Measurements from ENCODE around the gene TMEM176B. TPM values are rescaled to one million over a fixed set of nuclear protein-coding genes. Genes with fewer than 3 reads are reported as not detected.

The TMEM176B gene
- total RNA-seq, 2 experiments from 2014 or later = not detected

DNA sequence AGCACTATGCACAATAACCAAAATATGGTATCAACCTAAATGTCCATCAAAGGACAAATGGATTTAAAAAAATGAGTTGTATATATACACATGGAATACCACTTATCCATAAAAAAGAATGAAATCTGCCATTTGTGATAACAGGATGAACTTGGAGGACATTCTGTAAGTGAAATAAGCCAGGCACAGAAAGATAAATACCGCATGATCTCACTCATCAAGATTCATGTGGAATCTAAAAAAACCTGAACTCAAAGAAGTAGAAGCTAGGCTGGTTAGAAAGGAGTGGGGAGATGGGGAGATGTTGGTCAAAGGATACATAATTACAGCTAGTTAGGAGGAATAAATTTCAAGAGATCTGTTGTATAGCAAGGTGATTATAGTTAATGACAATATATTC, 34.9 kb upstream of the TMEM176B start:
- no peak overlapping the region for H3K4me3 Mint-ChIP-seq
- DNase-seq = no peak
- CTCF ChIA-PET = no interaction called here
- H3K36me3 Mint-ChIP-seq (ENCODE audit: low read depth) = no peaks in the 10 kb centered on the region
- H3K27me3 Mint-ChIP-seq (ENCODE audit: low read depth) = peaks cover 8% of the 10 kb centered on the region
- H3K27ac Mint-ChIP-seq = no peak overlapping the region
- intact Hi-C loops (cut with micrococcal nuclease) = no loop called here
- H3K4me1 Mint-ChIP-seq (ENCODE audit: low read depth) = no peaks in the 10 kb centered on the region
- H3K9me3 Mint-ChIP-seq = no peaks in the 10 kb centered on the region

DNA sequence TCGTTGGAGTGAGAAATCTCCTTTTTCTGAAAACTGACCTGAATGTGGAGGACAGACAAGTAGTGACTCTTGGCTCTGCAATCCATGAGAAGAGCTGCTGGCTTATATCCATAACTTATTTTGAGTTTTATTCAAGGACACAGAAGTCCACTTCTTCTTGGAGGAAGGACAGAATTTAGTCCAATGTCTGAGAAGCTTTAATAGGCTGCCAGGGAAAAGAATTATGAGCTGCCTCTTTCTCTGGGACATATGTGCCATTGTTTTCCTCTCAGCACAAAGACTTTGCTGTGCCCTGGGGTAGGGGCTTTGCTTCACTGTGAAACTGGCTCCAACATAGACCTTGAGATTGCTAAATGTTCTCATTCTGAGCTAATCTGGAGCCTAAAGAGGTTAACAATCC, 31.7 kb upstream of the TMEM176B start:
- DNase-seq = no peak
- no peak overlapping the region for H3K27ac Mint-ChIP-seq
- H3K27me3 Mint-ChIP-seq (ENCODE audit: low read depth) = peaks cover 13% of the 10 kb centered on the region
- no peaks in the 10 kb centered on the region for H3K4me1 Mint-ChIP-seq (ENCODE audit: low read depth)
- intact Hi-C loops (cut with micrococcal nuclease) = no loop called here
- CTCF ChIA-PET = interaction anchor here (0.8 kb wide), 1 partner anchor 155 kb away, joined by 3 read pairs; no protein-coding TSS in a partner anchor
- H3K36me3 Mint-ChIP-seq (ENCODE audit: low read depth) = no peaks in the 10 kb centered on the region
- no peak overlapping the region for H3K4me3 Mint-ChIP-seq
- no peaks in the 10 kb centered on the region for H3K9me3 Mint-ChIP-seq

- no peaks in the 10 kb centered on the region for H3K4me1 Mint-ChIP-seq (ENCODE audit: low read depth)
- CTCF ChIA-PET = no interaction called here
- DNase-seq = no peak
- intact Hi-C loops (cut with micrococcal nuclease) = no loop called here
- no peaks in the 10 kb centered on the region for H3K36me3 Mint-ChIP-seq (ENCODE audit: low read depth)
- peaks cover 18% of the 10 kb centered on the region for H3K27me3 Mint-ChIP-seq (ENCODE audit: low read depth)
- no peak overlapping the region for H3K4me3 Mint-ChIP-seq
- H3K27ac Mint-ChIP-seq = no peak overlapping the region
- H3K9me3 Mint-ChIP-seq = no peaks in the 10 kb centered on the region
Measured at GRCh38 chr7:150830937-150831336, 30.8 kb upstream of the TMEM176B start.

GRCh38 chr7:150829426-150829825, 29.3 kb upstream of the TMEM176B start:
- Mint-ChIP-seq H3K36me3 (ENCODE audit: low read depth) (no peaks in the 10 kb centered on the region), H3K9me3 (no peaks in the 10 kb centered on the region), H3K27ac (no peak overlapping the region), H3K27me3 (ENCODE audit: low read depth) (peaks cover 18% of the 10 kb centered on the region), H3K4me1 (ENCODE audit: low read depth) (no peaks in the 10 kb centered on the region), H3K4me3 (no peak overlapping the region)
- intact Hi-C loops (cut with micrococcal nuclease) = no loop called here
- CTCF ChIA-PET = no interaction called here
- DNase-seq = no peak

- intact Hi-C loops (cut with micrococcal nuclease) = no loop called here
- no peak overlapping the region for H3K27ac Mint-ChIP-seq
Measured at GRCh38 chr7:150828384-150828783, 28.2 kb upstream of the TMEM176B start.

GRCh38 chr7:150826061-150826849, 26.1 kb upstream of the TMEM176B start:
- Mint-ChIP-seq H3K9me3 (no peaks in the 10 kb centered on the region), H3K27me3 (ENCODE audit: low read depth) (peaks cover 11% of the 10 kb centered on the region), H3K36me3 (ENCODE audit: low read depth) (no peaks in the 10 kb centered on the region), H3K4me1 (ENCODE audit: low read depth) (no peaks in the 10 kb centered on the region), H3K4me3 (no peak overlapping the region), H3K27ac (no peak overlapping the region)
- no peak for DNase-seq
- intact Hi-C loops (cut with micrococcal nuclease) = no loop called here
- CTCF ChIA-PET = no interaction called here

More at GRCh38 chr7:150828384-150828783, 28.2 kb upstream of the TMEM176B start:
- Mint-ChIP-seq H3K4me3 (no peak overlapping the region), H3K4me1 (ENCODE audit: low read depth) (no peaks in the 10 kb centered on the region), H3K9me3 (no peaks in the 10 kb centered on the region), H3K36me3 (ENCODE audit: low read depth) (no peaks in the 10 kb centered on the region), H3K27me3 (ENCODE audit: low read depth) (peaks cover 14% of the 10 kb centered on the region)
- CTCF ChIA-PET = no interaction called here
- DNase-seq = no peak

- H3K4me3 Mint-ChIP-seq = no peak overlapping the region
- intact Hi-C loops (cut with micrococcal nuclease) = no loop called here
- no peaks in the 10 kb centered on the region for H3K4me1 Mint-ChIP-seq (ENCODE audit: low read depth)
- H3K27me3 Mint-ChIP-seq (ENCODE audit: low read depth) = peaks cover 9% of the 10 kb centered on the region
- CTCF ChIA-PET = no interaction called here
- H3K27ac Mint-ChIP-seq = no peak overlapping the region
- H3K9me3 Mint-ChIP-seq = no peaks in the 10 kb centered on the region
- H3K36me3 Mint-ChIP-seq (ENCODE audit: low read depth) = no peaks in the 10 kb centered on the region
- no peak for DNase-seq
Measured at GRCh38 chr7:150824379-150825177, 24.4 kb upstream of the TMEM176B start.

DNA sequence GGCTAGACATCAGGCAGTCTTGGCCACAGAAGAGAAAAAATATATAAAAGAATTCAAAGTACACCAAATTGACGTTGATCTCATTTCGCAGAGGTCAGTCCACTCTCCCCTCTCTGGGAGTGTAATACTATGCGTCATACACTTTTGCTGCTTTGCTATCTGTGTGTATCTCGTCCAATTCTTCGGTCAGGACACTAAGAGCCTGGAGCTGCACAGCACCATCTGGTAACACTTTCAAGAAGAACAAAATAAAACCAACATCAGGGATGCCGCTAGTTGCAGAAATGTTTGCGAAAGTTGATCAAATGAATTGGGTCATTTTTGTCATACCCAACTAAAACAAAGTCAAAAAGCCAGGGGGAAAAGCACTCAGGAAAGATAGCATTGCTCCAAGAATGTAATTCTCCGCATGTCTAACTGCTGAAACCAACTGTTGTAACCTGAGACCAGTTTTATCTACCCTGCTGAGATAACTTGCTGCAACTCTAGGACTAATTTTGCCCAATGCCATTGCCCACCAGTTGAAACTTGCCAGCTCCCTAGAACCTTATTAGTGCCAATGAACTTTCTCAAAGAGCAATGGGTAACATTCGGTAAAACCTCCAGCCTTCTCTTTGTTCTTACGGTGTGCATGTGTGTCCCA, 23.4 kb upstream of the TMEM176B start:
- Mint-ChIP-seq H3K27ac (no peak overlapping the region), H3K4me3 (no peak overlapping the region), H3K9me3 (no peaks in the 10 kb centered on the region), H3K27me3 (ENCODE audit: low read depth) (peaks cover 8% of the 10 kb centered on the region), H3K36me3 (ENCODE audit: low read depth) (no peaks in the 10 kb centered on the region), H3K4me1 (ENCODE audit: low read depth) (no peaks in the 10 kb centered on the region)
- no peak for DNase-seq
- CTCF ChIA-PET = no interaction called here
- intact Hi-C loops (cut with micrococcal nuclease) = no loop called here

DNA sequence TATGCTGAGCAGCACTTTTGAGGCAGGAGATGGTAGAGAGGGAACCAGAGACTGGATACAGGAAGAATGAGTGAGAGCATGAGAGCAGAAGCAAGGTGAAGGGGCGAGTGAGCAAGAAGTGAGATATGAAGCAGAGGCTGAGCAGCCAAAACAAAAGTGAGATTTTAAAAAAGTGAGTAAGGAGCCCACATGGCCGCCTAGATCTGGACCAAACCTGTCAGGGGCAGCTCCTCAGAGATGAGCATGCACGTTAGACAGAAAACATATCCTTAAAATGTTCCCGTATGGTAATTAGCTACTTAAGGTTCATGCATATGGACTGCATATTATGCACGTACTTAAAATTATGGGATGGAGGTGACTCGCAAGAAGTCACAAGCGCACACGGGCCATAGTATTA, 22.9 kb upstream of the TMEM176B start:
- H3K27me3 Mint-ChIP-seq (ENCODE audit: low read depth) = peaks cover 5% of the 10 kb centered on the region
- no peaks in the 10 kb centered on the region for H3K4me1 Mint-ChIP-seq (ENCODE audit: low read depth)
- no peak overlapping the region for H3K27ac Mint-ChIP-seq
- no peaks in the 10 kb centered on the region for H3K9me3 Mint-ChIP-seq
- no peak for DNase-seq
- no peaks in the 10 kb centered on the region for H3K36me3 Mint-ChIP-seq (ENCODE audit: low read depth)
- H3K4me3 Mint-ChIP-seq = no peak overlapping the region
- intact Hi-C loops (cut with micrococcal nuclease) = no loop called here
- CTCF ChIA-PET = no interaction called here

DNA sequence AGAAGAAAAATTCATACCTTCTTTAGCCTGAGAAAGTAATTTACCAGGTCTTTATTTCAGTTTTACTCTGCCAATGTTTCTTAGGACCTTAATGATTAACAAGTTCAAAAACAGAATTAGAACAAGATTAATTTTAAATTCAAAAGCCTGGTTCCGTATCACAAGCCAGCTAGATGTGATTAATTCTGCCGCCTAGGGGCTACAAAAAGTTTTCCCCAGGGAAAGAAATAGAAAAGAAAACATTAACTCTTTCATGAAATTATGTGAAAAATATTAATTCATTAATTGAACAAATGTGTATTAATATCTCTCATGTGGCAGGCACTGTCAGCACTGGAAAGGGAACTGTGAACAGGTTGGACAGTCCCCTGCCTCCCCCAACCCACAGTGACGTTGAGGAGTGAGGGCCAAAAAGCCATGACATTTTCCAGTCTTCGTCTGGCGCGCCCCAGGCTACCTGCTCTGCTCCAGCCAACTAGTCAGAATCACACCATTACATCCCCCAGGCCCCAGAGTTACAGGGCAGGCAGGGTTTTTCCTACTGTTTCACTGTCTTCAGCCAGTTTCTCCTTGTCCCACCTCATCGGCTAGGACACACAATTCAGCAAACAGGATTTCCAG, 20.5 kb upstream of the TMEM176B start:
- CTCF ChIA-PET = no interaction called here
- H3K9me3 Mint-ChIP-seq = peaks cover 4% of the 10 kb centered on the region
- DNase-seq = no peak
- no peaks in the 10 kb centered on the region for H3K4me1 Mint-ChIP-seq (ENCODE audit: low read depth)
- H3K4me3 Mint-ChIP-seq = no peak overlapping the region
- intact Hi-C loops (cut with micrococcal nuclease) = no loop called here
- H3K36me3 Mint-ChIP-seq (ENCODE audit: low read depth) = no peaks in the 10 kb centered on the region
- no peaks in the 10 kb centered on the region for H3K27me3 Mint-ChIP-seq (ENCODE audit: low read depth)
- no peak overlapping the region for H3K27ac Mint-ChIP-seq

DNA sequence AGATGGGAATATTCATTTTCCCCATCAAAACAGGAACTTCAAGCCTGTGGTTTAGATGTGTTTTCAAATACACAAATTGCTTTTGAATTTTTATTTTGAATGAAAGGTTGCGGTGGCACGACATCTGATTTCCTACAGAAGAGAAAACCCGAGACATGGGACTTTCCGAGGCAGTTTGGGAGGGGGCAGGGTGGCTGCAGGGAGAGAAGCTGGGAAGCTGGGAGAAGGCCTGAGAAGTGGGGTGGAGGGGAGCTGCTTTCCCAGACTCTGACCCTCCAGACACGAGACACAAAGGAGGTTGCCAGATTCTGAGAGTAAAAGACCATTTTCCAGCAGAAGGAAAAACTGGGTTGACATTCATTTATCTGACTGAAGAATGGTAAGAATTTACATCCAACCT, 20.0 kb upstream of the TMEM176B start:
- H3K4me3 Mint-ChIP-seq = no peak overlapping the region
- H3K9me3 Mint-ChIP-seq = peaks cover 7% of the 10 kb centered on the region
- no peaks in the 10 kb centered on the region for H3K27me3 Mint-ChIP-seq (ENCODE audit: low read depth)
- no peaks in the 10 kb centered on the region for H3K36me3 Mint-ChIP-seq (ENCODE audit: low read depth)
- intact Hi-C loops (cut with micrococcal nuclease) = no loop called here
- H3K4me1 Mint-ChIP-seq (ENCODE audit: low read depth) = no peaks in the 10 kb centered on the region
- no peak for DNase-seq
- CTCF ChIA-PET = no interaction called here
- no peak overlapping the region for H3K27ac Mint-ChIP-seq

DNA sequence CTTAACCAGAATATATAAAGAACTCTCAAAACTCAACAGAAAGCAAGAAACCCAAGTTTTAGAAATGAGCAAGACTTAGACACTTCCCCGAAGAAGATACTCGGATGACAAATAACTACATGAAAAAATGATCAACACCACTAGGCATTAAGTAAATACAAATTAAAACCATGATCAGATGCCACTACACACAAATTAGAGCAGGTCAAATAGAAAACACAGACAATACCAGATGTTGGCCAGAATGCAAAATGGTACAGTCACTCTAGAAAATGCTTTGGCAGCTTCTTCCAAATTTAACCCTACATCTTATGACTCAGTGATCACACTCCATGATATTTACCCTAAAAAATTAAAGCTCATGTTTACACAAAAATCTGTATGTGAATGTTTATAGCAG, 18.8 kb upstream of the TMEM176B start:
- Mint-ChIP-seq H3K9me3 (peaks cover 7% of the 10 kb centered on the region), H3K36me3 (ENCODE audit: low read depth) (no peaks in the 10 kb centered on the region), H3K4me3 (no peak overlapping the region), H3K4me1 (ENCODE audit: low read depth) (no peaks in the 10 kb centered on the region), H3K27me3 (ENCODE audit: low read depth) (peaks cover 2% of the 10 kb centered on the region), H3K27ac (no peak overlapping the region)
- CTCF ChIA-PET = interaction anchor here (0.6 kb wide), 1 partner anchor 79 kb away, joined by 3 read pairs; no protein-coding TSS in a partner anchor
- no peak for DNase-seq
- intact Hi-C loops (cut with micrococcal nuclease) = no loop called here
